ENCODE results near the gene FOXA2.
"Not testable (repeated sequence)": the region's sequence is repeated elsewhere in the genome, so short reads cannot be mapped to it uniquely, and the experiment has no call there.

FOXA2 gene

DNA sequence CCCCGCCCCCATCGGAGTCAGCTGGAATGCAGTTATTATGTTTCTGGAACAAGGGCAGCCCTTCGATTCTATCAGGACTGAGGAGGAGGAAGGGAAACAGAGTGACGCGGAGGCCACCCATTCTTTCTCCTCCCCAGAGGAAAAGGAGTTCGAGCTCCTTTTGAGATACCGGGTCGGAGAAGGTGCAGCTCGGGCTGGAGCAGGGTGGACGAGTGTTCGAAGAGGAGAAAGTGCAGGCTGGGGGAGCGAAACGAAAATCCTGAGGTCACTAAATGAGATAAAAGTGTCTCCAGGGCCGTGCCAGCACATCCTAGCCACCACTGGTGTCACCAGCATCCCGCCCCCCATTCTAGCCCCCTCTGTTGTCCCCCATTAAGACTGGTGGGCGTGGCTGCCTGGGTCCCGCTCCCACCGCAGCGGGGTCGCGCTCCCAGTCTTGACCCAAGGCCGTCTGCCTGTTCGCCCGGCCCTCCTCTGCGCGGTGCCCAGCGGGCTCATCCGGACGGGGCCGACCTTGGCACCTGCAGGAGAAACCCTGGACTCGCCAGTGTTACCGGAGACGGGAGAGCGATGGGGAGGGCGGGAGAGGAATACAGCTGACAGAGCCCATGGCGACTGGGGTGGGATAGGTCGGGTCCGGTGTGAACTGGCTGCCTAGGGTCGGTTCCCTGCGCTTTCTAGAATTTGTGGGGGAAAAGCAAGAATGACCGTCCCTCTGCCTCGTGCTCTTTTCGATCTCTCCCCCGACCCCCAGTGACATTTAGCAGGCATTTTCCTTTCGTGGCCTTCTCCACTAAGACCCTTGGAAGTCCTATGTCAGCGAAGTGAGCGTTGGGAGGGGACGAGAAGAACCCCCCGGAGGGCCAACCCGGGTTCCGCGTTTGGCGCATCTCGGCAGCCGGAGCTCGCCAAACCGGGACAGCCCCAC, 16.2 kb downstream of the FOXA2 start:
- no peak for DNase-seq

DNA sequence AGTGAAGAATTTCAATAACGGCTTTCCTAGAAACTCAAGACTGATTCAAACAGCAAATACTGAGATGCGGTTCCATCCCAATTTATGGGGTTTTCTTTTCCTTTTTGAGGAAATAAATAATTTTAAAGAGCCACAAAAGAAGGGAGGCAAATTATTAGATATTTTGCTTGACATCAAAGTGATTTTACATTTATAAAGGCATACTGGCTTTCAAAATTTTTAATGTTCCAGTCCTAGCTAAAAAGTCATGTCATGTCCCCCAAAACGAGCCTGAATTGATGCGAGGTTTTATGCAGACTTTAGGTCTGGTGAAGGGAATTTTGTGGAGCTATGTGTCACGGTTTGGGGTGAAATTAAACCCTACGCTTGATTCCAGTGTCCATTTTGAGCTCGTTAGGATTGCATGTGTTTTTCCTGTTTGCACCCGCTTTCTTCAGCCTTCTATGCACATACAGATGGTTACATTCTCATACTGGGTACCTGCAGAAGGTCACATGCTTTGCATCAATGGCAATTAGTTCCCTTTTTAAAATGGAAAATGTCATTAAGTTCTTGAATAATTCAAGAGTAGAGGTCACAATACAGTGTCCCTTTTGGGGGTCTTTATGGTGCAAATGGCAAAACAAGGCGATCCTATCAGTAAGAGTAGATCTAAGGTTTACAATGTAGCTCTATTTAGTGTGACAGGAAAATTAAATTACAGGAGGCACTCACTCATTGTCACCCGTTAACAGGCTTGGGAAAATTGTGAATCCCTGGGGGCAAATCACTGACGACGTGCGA, 17.3 kb downstream of the FOXA2 start:
- DNase-seq = no peak

DNA sequence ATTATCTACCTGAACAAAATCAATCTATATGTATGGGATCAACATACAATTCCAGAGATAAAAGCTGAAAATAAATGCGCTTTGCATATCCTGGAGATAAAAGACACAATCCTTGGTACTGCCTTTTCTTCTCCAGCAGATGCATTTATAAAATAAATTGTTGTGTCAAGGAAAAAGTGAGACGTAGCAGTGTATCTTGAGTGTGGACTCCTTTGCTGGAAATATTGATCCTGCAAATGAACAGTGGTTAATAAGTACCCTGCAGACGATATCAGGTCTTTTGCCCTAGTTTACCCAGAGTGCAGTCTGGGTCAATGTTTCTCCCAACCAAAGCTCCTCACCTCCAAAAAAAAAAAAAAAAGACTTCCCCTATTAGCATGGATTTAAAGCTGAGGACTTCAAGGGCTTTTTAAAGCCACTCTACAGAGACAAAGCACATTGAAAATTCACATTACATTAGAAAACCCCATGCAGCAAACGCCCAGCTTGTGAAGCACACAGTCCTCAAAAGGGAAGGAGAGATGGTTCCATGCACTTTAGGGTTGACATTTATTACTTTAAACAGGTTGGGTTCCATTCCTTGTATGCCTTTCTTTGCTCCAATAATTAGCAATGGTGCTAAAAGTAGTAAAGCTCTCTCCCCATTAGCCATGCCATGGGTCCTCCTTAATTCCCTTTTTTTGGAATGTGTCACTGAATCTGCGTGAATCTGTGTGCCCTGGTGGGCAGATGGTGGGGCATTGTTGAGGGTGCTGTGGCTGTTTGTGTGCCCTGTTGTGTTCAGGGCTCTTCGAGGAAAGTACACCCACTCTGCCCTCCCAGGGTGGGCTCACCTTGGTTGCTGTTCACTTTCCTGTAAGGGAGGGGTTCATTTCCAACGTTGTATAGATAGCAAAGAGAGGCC, 21.1 kb downstream of the FOXA2 start:
- no peak for DNase-seq

DNA sequence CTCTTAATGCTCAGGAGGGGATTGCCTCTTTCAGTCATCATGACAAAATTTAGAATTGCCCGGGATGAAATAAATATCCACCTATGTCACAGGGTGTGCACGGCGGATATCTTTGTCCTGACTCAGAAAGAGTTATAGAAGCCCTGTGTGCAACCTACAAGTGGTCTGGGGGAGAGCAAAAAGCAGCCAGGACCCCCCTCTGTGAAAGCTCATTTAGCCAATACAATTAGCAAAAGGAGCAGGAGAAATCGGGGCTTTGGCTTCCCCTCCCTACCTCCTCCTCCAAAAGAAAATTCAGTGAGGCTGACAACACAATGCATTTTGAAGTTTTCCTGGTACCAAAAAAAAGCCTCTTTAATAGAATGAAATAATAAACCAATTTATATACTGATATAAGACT, 21.8 kb downstream of the FOXA2 start:
- DNase-seq = no peak

DNA sequence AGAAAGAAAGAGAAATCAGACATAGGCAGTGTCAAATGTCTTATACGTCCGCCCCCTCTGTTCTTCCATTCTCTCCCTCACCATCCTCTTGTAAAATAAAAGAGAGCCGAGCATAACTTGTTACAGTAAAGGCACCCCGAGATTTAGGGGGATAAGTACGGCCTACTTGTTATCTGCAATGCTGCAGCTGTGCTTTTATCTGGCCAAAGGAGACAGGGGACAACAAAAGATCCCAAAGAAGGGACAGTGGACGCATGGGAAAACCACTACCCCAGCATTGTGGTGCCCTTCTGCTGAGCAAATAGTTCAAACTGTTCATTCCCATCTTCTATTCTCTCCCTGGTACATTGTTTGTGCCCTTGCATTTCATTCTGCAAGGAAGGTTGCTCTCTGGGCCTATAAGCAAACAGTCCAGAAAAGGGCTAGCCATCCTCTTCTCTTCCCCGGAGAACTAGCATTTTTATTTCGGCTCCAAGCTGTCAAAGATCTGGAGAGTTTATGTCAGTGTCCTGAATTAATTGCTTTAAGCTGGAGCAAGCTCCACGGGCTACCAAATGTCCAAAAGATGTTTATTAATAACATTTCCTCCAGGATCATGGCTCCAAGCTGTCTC, 22.3 kb downstream of the FOXA2 start:
- DNase-seq = no peak

DNA sequence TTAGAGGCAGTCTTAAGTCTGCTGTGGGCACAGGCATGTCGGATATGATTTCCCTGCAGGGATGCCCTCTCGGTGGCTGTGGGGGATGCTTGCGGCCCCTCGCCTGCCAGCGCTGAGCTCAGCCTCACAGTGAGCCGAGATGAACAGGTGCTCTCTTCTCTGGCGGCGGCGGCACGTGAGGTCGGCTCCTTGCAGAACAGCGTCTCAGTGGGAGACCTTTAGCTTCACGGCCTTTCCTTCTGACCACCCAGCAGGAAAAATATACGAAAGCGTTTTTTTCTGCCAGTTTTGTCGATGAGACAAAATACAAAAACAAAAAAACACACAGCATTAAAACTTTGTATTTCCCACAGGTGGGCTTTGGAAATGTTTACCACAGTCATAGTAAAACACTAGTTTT, 23.6 kb downstream of the FOXA2 start:
- DNase-seq = no peak

GRCh38 chr20:22559711-22560318, 24.6 kb downstream of the FOXA2 start:
- DNase-seq = no peak

DNA sequence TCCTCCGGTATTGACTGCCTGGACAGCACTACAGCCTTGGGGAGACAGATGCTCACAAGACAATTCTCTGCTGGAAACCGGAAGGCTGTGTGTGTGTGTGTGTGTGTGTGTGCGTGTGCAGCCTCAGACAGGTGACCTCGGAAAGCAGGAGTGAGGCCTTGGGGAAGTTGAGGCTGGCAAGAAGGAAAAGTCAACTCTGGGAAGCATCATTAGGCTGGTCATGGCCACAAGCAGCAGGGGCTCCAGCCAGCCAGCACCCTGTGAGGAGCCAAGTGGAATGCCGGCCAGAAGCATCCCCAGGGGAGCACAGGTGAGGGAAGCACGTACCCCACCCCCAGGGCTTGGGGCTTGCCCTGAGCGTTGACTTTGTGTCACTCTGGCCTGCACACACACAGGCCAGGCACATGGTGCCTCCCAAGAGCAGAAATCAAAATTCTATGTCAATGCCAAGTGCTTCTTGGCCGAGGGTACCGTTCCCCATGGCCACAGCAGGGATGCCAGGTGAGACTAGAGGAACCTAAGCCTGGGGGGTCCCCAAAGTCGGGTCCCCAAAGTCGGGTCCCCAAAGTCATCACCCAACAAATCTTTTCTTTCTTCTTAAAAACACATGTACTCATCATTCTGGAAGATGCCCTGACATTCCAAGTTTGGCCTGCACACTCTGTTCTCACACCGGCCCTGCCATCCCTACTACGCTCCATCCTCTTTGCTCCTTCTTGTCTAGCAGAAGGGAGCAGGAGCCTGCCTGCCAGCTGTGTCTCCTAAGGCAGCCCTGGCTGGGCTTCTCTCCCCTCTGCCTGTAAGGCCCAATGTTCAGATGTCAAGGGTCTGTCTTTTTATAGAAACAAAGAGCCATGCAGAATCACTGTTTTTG, 26.7 kb downstream of the FOXA2 start:
- DNase-seq = no peak

- DNase-seq = no peak
Observed at GRCh38 chr20:22556565-22557056, 27.8 kb downstream of the FOXA2 start.

- no peak for DNase-seq
Observed at GRCh38 chr20:22555791-22556564, 28.4 kb downstream of the FOXA2 start.

GRCh38 chr20:22554391-22554790, 30.0 kb downstream of the FOXA2 start:
- DNase-seq = no peak

GRCh38 chr20:22550514-22550913, 33.9 kb downstream of the FOXA2 start:
- not testable (repeated sequence) for DNase-seq

DNA sequence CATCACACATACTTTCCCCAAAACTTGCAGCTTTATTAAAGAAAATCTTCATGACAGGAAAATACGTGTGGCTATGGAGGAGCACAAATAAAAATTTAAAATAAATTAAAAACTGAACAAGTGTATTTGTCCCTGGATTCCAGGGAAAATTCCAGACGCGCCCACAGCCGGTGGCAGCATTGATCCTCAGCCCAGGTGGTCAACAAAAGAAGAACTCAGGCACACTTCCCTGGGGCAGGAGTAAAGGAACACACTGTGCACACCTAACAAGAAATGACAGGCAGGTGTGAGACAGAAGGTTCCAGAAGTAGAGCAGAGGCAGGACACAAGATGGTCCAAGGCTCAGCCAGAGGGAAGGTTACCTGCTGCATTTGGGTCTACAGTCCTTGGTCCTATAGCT, 36.3 kb downstream of the FOXA2 start:
- no peak for DNase-seq

DNA sequence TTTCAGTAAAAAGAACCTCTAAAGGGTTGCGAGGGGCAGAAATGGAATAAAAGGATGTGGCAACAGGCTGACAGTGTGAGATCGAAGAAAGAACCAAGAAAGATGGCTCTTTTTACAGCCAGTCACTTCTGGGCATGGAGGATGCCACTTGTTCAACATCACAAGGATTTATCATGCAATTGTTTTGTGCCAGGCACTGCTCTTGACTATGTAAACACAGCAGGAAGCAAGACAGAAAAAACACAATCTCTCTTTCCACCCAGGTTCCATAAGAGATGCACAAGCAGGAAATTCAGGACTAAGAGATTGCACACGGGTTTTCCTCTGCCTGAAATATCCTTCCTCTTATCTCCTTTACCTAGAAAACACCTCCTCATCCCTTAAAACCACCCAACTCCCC, 38.0 kb downstream of the FOXA2 start:
- no peak for DNase-seq

- DNase-seq = no peak
Observed at GRCh38 chr20:22545045-22545444, 39.3 kb downstream of the FOXA2 start.

GRCh38 chr20:22544462-22544861, 39.9 kb downstream of the FOXA2 start:
- no peak for DNase-seq

GRCh38 chr20:22542427-22542826, 41.9 kb downstream of the FOXA2 start:
- DNase-seq = no peak

DNA sequence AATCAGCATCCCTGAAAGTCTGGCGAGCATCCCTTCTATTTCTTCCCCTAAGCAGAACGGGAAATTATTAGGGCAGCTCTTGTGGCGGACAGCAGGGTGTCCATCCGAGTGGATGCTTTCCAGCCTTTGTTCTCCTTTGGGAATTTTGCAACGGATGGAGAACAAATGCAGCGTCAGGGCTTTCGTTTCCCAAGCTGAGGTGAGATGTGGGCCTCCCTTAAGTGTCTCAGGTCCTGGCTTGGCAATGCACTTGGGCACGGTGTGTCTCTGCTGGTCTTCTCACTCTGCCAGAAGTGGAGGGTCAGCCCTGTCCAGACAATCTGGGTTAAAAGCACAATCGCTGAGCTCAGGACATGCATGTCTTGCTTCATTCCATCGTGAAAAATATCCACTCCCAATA, 43.5 kb downstream of the FOXA2 start:
- DNase-seq = no peak

- DNase-seq = no peak
Observed at GRCh38 chr20:22536956-22537756, 47.2 kb downstream of the FOXA2 start.
